A673 (cell line): ENCODE measurements around the gene SERPINA7. TPM values are rescaled to one million over a fixed set of nuclear protein-coding genes. Genes with fewer than 3 reads are reported as not detected.

ENCODE experiments used
- BruUV-seq: library from RNA; stranded (reverse); fragments of 400-500 nt; replicated peaks from 2 replicates; lab custom pipeline; 2021; lab: Mats Ljungman, UMichigan
- CTCF ChIA-PET: fragments of 300-600 bp; sonication (Branson Sonifier 250); formaldehyde crosslinking; loops from one replicate; lab custom pipeline; 2022; ENCODE audit warnings: antibody characterized with exemption; lab: Charles Lee
- POLR2A ChIA-PET: fragments of 300-600 bp; sonication (Branson Sonifier 250); formaldehyde crosslinking; loops from one replicate; lab custom pipeline; 2022; ENCODE audit warnings: antibody characterized with exemption; ENCODE audit not compliant: low non-redundant PET; lab: Charles Lee
- DNase-seq: peaks from one replicate; pipeline ENCODE4 v3.0.0-alpha.2; 2015; ENCODE audit warnings: low spot score
- H3K27ac ChIP-seq: fragments of 200-600 bp; sonication (generic); 2 replicates; pipeline ENCODE4 v1.5.1; 2016; ENCODE audit warnings: mixed run types, low read depth, mild to moderate bottlenecking, mixed read lengths, antibody characterized with exemption, low read length; ENCODE audit not compliant: poor library complexity, severe bottlenecking
- H3K27me3 ChIP-seq: fragments of 200-600 bp; sonication (generic); replicated peaks from 2 replicates; pipeline ENCODE4 v1.6.1; 2017; ENCODE audit warnings: mixed run types, low read depth, mild to moderate bottlenecking, mixed read lengths, antibody characterized with exemption, low read length; ENCODE audit not compliant: insufficient read depth, poor library complexity
- H3K36me3 ChIP-seq: fragments of 200-600 bp; sonication (generic); 2 replicates; pipeline ENCODE4 v1.6.1; 2016; ENCODE audit warnings: mixed run types, mild to moderate bottlenecking, mixed read lengths, antibody characterized with exemption, low read length; ENCODE audit not compliant: insufficient read depth, poor library complexity, severe bottlenecking
- H3K4me1 ChIP-seq: fragments of 200-600 bp; sonication (generic); 2 replicates; pipeline ENCODE4 v1.6.1; 2017; ENCODE audit warnings: mixed run types, mild to moderate bottlenecking, mixed read lengths, antibody characterized with exemption, low read length; ENCODE audit not compliant: insufficient read depth, poor library complexity, severe bottlenecking
- H3K4me3 ChIP-seq: fragments of 200-600 bp; sonication (generic); 2 replicates; pipeline ENCODE4 v1.5.1; 2016; ENCODE audit warnings: low read depth, mixed run types, mild to moderate bottlenecking, mixed read lengths, low read length; ENCODE audit not compliant: poor library complexity, severe bottlenecking
- H3K9me3 ChIP-seq: fragments of 200-600 bp; sonication (generic); 2 replicates; pipeline ENCODE4 v1.6.1; 2016; ENCODE audit warnings: mixed run types, low read depth, mild to moderate bottlenecking, mixed read lengths, antibody characterized with exemption, low read length; ENCODE audit not compliant: poor library complexity, severe bottlenecking
- EZH2 ChIP-seq: fragments of 200-600 bp; sonication (generic); IDR thresholded peaks from 2 replicates; pipeline ENCODE4 v1.6.1; 2017; ENCODE audit warnings: borderline replicate concordance, low read depth, mild to moderate bottlenecking, mixed read lengths, antibody characterized with exemption, low read length; ENCODE audit not compliant: poor library complexity, severe bottlenecking
- intact Hi-C: fragments of 100-400 bp; cut with micrococcal nuclease; formaldehyde crosslinking; loops from one replicate; pipeline ENCODE4 v1.10.0; 2022; ENCODE audit not compliant: unreplicated experiment
- total RNA-seq: library from RNA; stranded (reverse); gene quantifications from 2 replicates; pipeline ENCODE4 v1.2.3, GENCODE V29; 2021
- TF ChIP-seq, protein P1 (sequence below): fragments of 300-800, 200-600 bp; sonication (generic); conservative IDR thresholded peaks from 2 replicates; pipeline ENCODE4 v1.5.1; 2017; ENCODE audit warnings: low read depth, mild to moderate bottlenecking, antibody characterized with exemption, low read length, moderate library complexity, mixed read lengths

The SERPINA7 gene
- total RNA-seq, 1 experiment from 2014 or later: not detected

- no TSS peak for BruUV-seq
- intact Hi-C loops: no loop called here
- no peak for TF ChIP-seq EZH2
- TF ChIP-seq, protein P1, sequence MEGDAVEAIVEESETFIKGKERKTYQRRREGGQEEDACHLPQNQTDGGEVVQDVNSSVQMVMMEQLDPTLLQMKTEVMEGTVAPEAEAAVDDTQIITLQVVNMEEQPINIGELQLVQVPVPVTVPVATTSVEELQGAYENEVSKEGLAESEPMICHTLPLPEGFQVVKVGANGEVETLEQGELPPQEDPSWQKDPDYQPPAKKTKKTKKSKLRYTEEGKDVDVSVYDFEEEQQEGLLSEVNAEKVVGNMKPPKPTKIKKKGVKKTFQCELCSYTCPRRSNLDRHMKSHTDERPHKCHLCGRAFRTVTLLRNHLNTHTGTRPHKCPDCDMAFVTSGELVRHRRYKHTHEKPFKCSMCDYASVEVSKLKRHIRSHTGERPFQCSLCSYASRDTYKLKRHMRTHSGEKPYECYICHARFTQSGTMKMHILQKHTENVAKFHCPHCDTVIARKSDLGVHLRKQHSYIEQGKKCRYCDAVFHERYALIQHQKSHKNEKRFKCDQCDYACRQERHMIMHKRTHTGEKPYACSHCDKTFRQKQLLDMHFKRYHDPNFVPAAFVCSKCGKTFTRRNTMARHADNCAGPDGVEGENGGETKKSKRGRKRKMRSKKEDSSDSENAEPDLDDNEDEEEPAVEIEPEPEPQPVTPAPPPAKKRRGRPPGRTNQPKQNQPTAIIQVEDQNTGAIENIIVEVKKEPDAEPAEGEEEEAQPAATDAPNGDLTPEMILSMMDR: no peak
- no peak for DNase-seq
- H3K36me3 ChIP-seq: no peaks in the 10 kb centered on the region
- H3K4me3 ChIP-seq: no peak overlapping the region
- H3K4me1 ChIP-seq: no peaks in the 10 kb centered on the region
- ChIA-PET CTCF (no interaction called here), POLR2A (no interaction called here)
- no peak overlapping the region for H3K27ac ChIP-seq
- H3K27me3 ChIP-seq: no peaks in the 10 kb centered on the region
- H3K9me3 ChIP-seq: no peaks in the 10 kb centered on the region
Measured at GRCh38 chrX:106037835-106038473, 573 bp downstream of the SERPINA7 start.

DNA sequence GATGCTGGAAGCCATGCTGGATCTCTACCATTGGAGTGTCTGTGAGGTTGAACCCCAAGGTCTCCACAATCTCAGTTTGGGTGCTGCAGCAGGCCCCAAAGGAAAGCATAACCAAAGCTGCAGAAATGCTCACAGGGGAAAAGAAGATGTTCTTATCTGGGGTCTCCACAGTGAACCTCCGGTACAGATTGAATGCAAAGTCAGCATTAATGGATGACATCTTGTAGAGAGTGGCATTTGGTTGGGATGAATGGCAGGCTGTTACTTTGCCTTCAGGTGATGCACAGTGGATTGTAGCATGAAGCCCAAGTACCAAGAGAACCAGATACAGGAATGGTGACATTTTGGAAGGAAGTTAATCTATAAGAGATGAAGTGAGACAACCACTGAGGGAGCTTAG is 1.8 kb downstream of the SERPINA7 start:
- CTCF ChIA-PET: no interaction called here
- intact Hi-C loops: no loop called here

DNA sequence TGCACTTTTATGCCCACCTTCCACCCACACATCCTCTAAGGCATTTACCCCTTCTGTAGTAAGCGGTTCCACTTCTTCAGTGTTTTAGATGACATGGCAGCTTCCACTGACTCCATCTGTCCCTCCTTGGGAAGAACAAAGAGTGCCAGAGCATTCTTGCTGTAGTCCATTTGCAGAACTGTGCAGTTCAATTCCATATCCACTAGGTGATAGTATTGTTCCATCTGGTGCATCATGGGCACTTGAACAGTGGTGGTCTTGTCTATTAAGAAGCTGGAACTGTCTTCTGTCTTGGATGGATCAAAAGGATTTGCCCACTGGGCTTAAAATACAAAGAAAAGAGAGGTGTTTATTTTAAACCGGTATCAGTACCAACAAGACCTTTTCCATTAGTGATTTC is 3.5 kb downstream of the SERPINA7 start:
- Histone ChIP-seq H3K36me3 (no peaks in the 10 kb centered on the region), H3K4me3 (no peak overlapping the region), H3K27ac (no peak overlapping the region), H3K9me3 (no peaks in the 10 kb centered on the region), H3K27me3 (no peaks in the 10 kb centered on the region), H3K4me1 (no peaks in the 10 kb centered on the region)
- BruUV-seq: no TSS peak
- TF ChIP-seq, protein P1: 0 out of 2 replicates have a peak, but pooled peaks have one; percentile 30
- no peak for TF ChIP-seq EZH2
- intact Hi-C loops: no loop called here
- ChIA-PET CTCF (no interaction called here), POLR2A (no interaction called here)
- DNase-seq: peak; percentile 3

More for the DNA sequence above, 1.8 kb downstream of the SERPINA7 start:
- no TSS peak for BruUV-seq
- no peak for DNase-seq
- Histone ChIP-seq H3K4me1 (no peaks in the 10 kb centered on the region), H3K27me3 (no peaks in the 10 kb centered on the region), H3K4me3 (no peak overlapping the region), H3K36me3 (no peaks in the 10 kb centered on the region), H3K9me3 (no peaks in the 10 kb centered on the region), H3K27ac (no peak overlapping the region)
- POLR2A ChIA-PET: no interaction called here
- TF ChIP-seq, protein P1: no peak
- no peak for TF ChIP-seq EZH2
